Neural cell (in vitro differentiated cells): ENCODE results near the gene GOLGA2.

Source experiments
- CTCF ChIP-seq: fragments of 450-650 bp; IDR thresholded peaks from 2 replicates; pipeline ENCODE4 v1.5.1; 2014; ENCODE audit warnings: antibody characterized with exemption, mild to moderate bottlenecking, moderate library complexity; ENCODE audit not compliant: poor library complexity, severe bottlenecking
- EP300 ChIP-seq: fragments of 450-650 bp; conservative IDR thresholded peaks from 2 replicates; pipeline ENCODE4 v1.6.1; 2014; ENCODE audit warnings: antibody characterized with exemption, mild to moderate bottlenecking, moderate library complexity; ENCODE audit not compliant: poor library complexity, severe bottlenecking
- EZH2 ChIP-seq: fragments of 200-600, 300-800 bp; shearing (Covaris generic), sonication (generic); IDR thresholded peaks from 2 replicates; pipeline ENCODE4 v1.6.1; 2014; ENCODE audit warnings: antibody characterized with exemption, low read length, borderline replicate concordance, mild to moderate bottlenecking; ENCODE audit not compliant: insufficient read depth, poor library complexity, severe bottlenecking
- POLR2AphosphoS5 ChIP-seq: IDR thresholded peaks from 2 replicates; pipeline ENCODE4 v1.6.1; 2012
- TAF1 ChIP-seq: IDR thresholded peaks from 2 replicates; pipeline ENCODE4 v1.6.1; 2012; ENCODE audit warnings: low read depth

GRCh38 chr9:128271512-128271911, 4.3 kb downstream of the GOLGA2 start:
- TF ChIP-seq CTCF (no peak), POLR2AphosphoS5 (no peak), EZH2 (no peak), EP300 (no peak), TAF1 (no peak)
